Thyroid gland (tissue), 4 donors: ENCODE data around the gene ANKRD18A.

Source experiments
- CTCF ChIP-seq, 6 experiments: fragments of 200-600 bp in 3 of 6; fragments of 450-650 bp in 3 of 6; sonication (generic) in 3 of 6; IDR thresholded peaks; one replicate each; pipeline ENCODE4 v1.5.1; 2016 to 2019; ENCODE audit warnings: antibody characterized with exemption in 6 of 6, mild to moderate bottlenecking in 2 of 6, inconsistent platforms in 1 of 6, moderate library complexity in 1 of 6
- POLR2A ChIP-seq, 2 donors: fragments of 450-650 bp; IDR thresholded peaks; one replicate each; pipeline ENCODE4 v1.6.1; 2017; ENCODE audit warnings: antibody characterized with exemption in 2 of 2, mild to moderate bottlenecking in 2 of 2, moderate library complexity in 1 of 2

- TF ChIP-seq CTCF (IDR thresholded peaks at IDR 0.05) (peak in 5 of 6 experiments; percentile 38 to 77 (median 63)), POLR2A (IDR thresholded peaks at IDR 0.05) (peak in 1 of 2 donors; percentile 61)
Measured at GRCh38 chr9:38620483-38621433, at the start of gene ANKRD18A.
